ENCODE data around the gene KLHDC8B. TPM values are rescaled to one million over a fixed set of nuclear protein-coding genes. Genes with fewer than 3 reads are reported as not detected.

The KLHDC8B gene
- total RNA-seq: 10 to 100 TPM; 47.0 to 60.9 (median 57.2) TPM

- H3K4me1 ChIP-seq: peaks cover 32 to 43% of the 10 kb centered on the region in 2 donors
- H3K9me3 ChIP-seq: no peaks in the 10 kb centered on the region
- no peaks in the 10 kb centered on the region for H3K27me3 ChIP-seq
- DNase-seq: peak; percentile 87 to 90
- peaks cover 0 to 10% of the 10 kb centered on the region in 2 donors for H3K36me3 ChIP-seq
- peak within 1 kb of the TSS; percentile 75 to 90 (median 89) for H3K27ac ChIP-seq
- intact Hi-C loops (cut with DNase I): loop anchor here (5.0 to 10.0 kb wide), 3 partner anchors 106 to 264 kb away; partner anchors contain the start of gene C3orf62
- peak within 1 kb of the TSS; percentile 63 to 91 (median 71) for H3K4me3 ChIP-seq (replicated peaks in 1 of 3)
- TF ChIP-seq POLR2A (IDR thresholded peaks at IDR 0.05) (peak in 1 of 2 donors; percentile 80), CTCF (IDR thresholded peaks at IDR 0.05) (peak; percentile 75 to 98 (median 95))
- WGBS, 2 donors: 1 to 2% methylated on average over 13 to 27 of the region's 57 CpGs
Observed at GRCh38 chr3:49171119-49171774, at the start of gene KLHDC8B. KLHDC8B (plus strand) TSS chr3:49171598; CDS start chr3:49172770, 1,172 bp downstream.

- TF ChIP-seq POLR2A (IDR thresholded peaks at IDR 0.05): no peak
- TF ChIP-seq CTCF (IDR thresholded peaks at IDR 0.05): no peak
- WGBS, 2 donors: 94 to 98% methylated on average over 12 of the region's 12 CpGs
- intact Hi-C loops (cut with DNase I): no loop called here
- H3K36me3 ChIP-seq: peaks cover 56 to 72% of the 10 kb centered on the region in 2 donors
- H3K4me3 ChIP-seq (replicated peaks in 1 of 3): no peak overlapping the region
- no peaks in the 10 kb centered on the region for H3K27me3 ChIP-seq
- peaks cover 10 to 17% of the 10 kb centered on the region in 2 donors for H3K4me1 ChIP-seq
- H3K27ac ChIP-seq: no peak overlapping the region
- H3K9me3 ChIP-seq: no peaks in the 10 kb centered on the region
- DNase-seq: no peak
Observed at GRCh38 chr3:49122022-49122421, 49.4 kb upstream of the KLHDC8B start.

GRCh38 chr3:49122451-49122850, 48.9 kb upstream of the KLHDC8B start:
- no peak overlapping the region for H3K4me3 ChIP-seq (replicated peaks in 1 of 3)
- TF ChIP-seq CTCF (IDR thresholded peaks at IDR 0.05): no peak
- no peak for TF ChIP-seq POLR2A (IDR thresholded peaks at IDR 0.05)
- H3K9me3 ChIP-seq: no peaks in the 10 kb centered on the region
- H3K36me3 ChIP-seq: peaks cover 56 to 71% of the 10 kb centered on the region in 2 donors
- intact Hi-C loops (cut with DNase I): no loop called here
- WGBS, 2 donors: 92 to 100% methylated on average over 2 to 7 of the region's 7 CpGs
- H3K27ac ChIP-seq: no peak overlapping the region
- no peaks in the 10 kb centered on the region for H3K27me3 ChIP-seq
- DNase-seq: no peak
- peaks cover 10 to 17% of the 10 kb centered on the region in 2 donors for H3K4me1 ChIP-seq

- Histone ChIP-seq H3K4me3 (replicated peaks in 1 of 3) (no peak overlapping the region), H3K9me3 (no peaks in the 10 kb centered on the region), H3K27ac (no peak overlapping the region), H3K27me3 (no peaks in the 10 kb centered on the region), H3K36me3 (peaks cover 54 to 65% of the 10 kb centered on the region in 2 donors), H3K4me1 (peaks cover 10 to 17% of the 10 kb centered on the region in 2 donors)
- no peak for DNase-seq
- WGBS, 2 donors: 90 to 93% methylated on average over 13 to 17 of the region's 17 CpGs
- intact Hi-C loops (cut with DNase I): no loop called here
- TF ChIP-seq POLR2A (IDR thresholded peaks at IDR 0.05): no peak
- TF ChIP-seq CTCF (IDR thresholded peaks at IDR 0.05): no peak
Observed at GRCh38 chr3:49122886-49123545, 48.4 kb upstream of the KLHDC8B start.

GRCh38 chr3:49123687-49124086, 47.7 kb upstream of the KLHDC8B start:
- intact Hi-C loops (cut with DNase I): no loop called here
- Histone ChIP-seq H3K9me3 (no peaks in the 10 kb centered on the region), H3K4me1 (peaks cover 10 to 17% of the 10 kb centered on the region in 2 donors), H3K36me3 (peaks cover 59 to 64% of the 10 kb centered on the region in 2 donors), H3K4me3 (replicated peaks in 1 of 3) (no peak overlapping the region), H3K27me3 (no peaks in the 10 kb centered on the region), H3K27ac (no peak overlapping the region)
- WGBS, 2 donors: 96% methylated on average over 9 to 17 of the region's 17 CpGs
- DNase-seq: no peak
- TF ChIP-seq CTCF (IDR thresholded peaks at IDR 0.05): no peak
- no peak for TF ChIP-seq POLR2A (IDR thresholded peaks at IDR 0.05)

All from thyroid gland (tissue), 4 donors.